HG02973 (cell line): Measurements from ENCODE around the gene VSTM2B.

ENCODE experiments used
- ATAC-seq: cut with Tn5 transposase; IDR thresholded peaks from one replicate; pipeline ENCODE4 v1.9.1; 2021; ENCODE audit warnings: moderate library complexity; ENCODE audit not compliant: unreplicated experiment

The VSTM2B gene

GRCh38 chr19:29495901-29496441 is 29.8 kb upstream of the VSTM2B start:
- no peak for ATAC-seq

- no peak for ATAC-seq
Measured at GRCh38 chr19:29497241-29497640, 28.6 kb upstream of the VSTM2B start.

- no peak for ATAC-seq
Measured at GRCh38 chr19:29497686-29498436, 27.9 kb upstream of the VSTM2B start.

- ATAC-seq = no peak
Measured at GRCh38 chr19:29499261-29499920, 26.4 kb upstream of the VSTM2B start.

GRCh38 chr19:29499921-29500590 is 25.7 kb upstream of the VSTM2B start:
- ATAC-seq = no peak

GRCh38 chr19:29501816-29502580 is 23.8 kb upstream of the VSTM2B start:
- no peak for ATAC-seq

- ATAC-seq = no peak
Measured at GRCh38 chr19:29502581-29502850, 23.3 kb upstream of the VSTM2B start.

- ATAC-seq = no peak
Measured at GRCh38 chr19:29503140-29503758, 22.5 kb upstream of the VSTM2B start.

GRCh38 chr19:29503785-29504184 is 22.0 kb upstream of the VSTM2B start:
- ATAC-seq = no peak

- ATAC-seq = no peak
Measured at GRCh38 chr19:29504454-29504853, 21.3 kb upstream of the VSTM2B start.

GRCh38 chr19:29505097-29505824 is 20.5 kb upstream of the VSTM2B start:
- no peak for ATAC-seq

GRCh38 chr19:29506619-29506911 is 19.2 kb upstream of the VSTM2B start:
- ATAC-seq = no peak

- no peak for ATAC-seq
Measured at GRCh38 chr19:29507081-29507860, 18.5 kb upstream of the VSTM2B start.

GRCh38 chr19:29508181-29508580 is 17.6 kb upstream of the VSTM2B start:
- no peak for ATAC-seq

- no peak for ATAC-seq
Measured at GRCh38 chr19:29509456-29509855, 16.3 kb upstream of the VSTM2B start.

GRCh38 chr19:29510701-29511265 is 15.0 kb upstream of the VSTM2B start:
- ATAC-seq = no peak

GRCh38 chr19:29511768-29512167 is 14.0 kb upstream of the VSTM2B start:
- no peak for ATAC-seq

GRCh38 chr19:29512748-29513147 is 13.0 kb upstream of the VSTM2B start:
- no peak for ATAC-seq

- ATAC-seq = no peak
Measured at GRCh38 chr19:29514525-29515232, 11.1 kb upstream of the VSTM2B start.
